HG03575 (cell line): Measurements from ENCODE around the gene NOC4L.

Experiments
- ATAC-seq: cut with Tn5 transposase; IDR thresholded peaks from one replicate; pipeline ENCODE4 v1.9.1; 2021; ENCODE audit not compliant: unreplicated experiment, insufficient number of reproducible peaks, low FRiP score; ENCODE audit errors: extremely low read depth

NOC4L gene

DNA sequence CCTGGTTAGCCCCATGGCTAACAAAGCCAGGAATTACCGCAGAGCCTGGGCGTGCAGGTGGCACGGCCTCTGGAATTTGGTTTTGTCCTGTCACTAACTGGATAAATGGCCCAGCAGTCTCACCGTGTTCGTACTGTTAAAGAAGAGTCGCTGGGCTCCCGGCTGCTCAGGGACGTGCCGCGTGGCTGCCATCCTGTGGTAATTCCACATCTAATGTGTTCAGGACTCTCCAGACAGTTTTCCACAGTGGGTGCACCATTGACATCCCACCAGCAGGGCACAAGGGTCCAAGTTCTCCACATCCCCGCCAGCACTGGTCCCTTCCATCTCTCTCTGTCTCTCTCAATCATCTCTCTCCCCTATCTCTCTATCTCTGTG lies 19.6 kb downstream of the NOC4L start:
- no peak for ATAC-seq

DNA sequence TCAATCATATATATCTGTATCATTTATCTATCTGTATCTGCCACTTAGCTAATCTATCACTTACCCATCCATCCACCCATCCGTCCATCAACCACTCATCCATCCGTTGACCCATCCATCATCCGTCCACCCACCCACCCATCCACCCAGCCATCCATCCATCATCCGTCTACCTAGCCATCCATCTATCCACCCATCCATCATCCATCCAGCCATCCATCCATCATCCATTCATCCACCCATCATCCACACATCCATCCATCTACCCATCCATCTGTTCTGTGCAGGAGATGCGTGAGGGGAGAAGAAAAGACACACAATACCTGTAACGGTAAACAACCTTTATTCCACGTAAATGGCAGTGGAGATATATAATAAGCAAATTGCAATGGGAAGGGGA lies 20.2 kb downstream of the NOC4L start:
- ATAC-seq = no peak

DNA sequence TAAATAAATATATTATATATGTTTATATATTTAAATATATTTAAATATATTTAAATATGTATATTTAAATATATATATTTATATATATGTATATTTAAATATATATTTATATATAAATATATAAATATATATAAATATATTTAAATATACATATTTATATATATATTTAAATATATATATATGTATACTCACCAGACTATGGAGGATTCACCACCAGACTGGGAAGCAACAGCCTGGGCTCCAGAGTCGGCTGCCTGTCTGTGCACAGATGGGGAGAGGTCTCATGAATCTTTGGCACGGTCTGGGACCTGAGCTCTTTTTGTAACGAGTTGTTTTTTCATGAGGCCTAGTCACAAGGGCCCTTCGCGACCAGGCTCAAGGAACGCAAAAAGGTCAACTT lies 21.3 kb downstream of the NOC4L start:
- ATAC-seq = no peak

- ATAC-seq = no peak
These were observed 21.8 kb downstream of the NOC4L start for GRCh38 chr12:132166093-132166492.

GRCh38 chr12:132166801-132167591 lies 22.7 kb downstream of the NOC4L start:
- no peak for ATAC-seq

DNA sequence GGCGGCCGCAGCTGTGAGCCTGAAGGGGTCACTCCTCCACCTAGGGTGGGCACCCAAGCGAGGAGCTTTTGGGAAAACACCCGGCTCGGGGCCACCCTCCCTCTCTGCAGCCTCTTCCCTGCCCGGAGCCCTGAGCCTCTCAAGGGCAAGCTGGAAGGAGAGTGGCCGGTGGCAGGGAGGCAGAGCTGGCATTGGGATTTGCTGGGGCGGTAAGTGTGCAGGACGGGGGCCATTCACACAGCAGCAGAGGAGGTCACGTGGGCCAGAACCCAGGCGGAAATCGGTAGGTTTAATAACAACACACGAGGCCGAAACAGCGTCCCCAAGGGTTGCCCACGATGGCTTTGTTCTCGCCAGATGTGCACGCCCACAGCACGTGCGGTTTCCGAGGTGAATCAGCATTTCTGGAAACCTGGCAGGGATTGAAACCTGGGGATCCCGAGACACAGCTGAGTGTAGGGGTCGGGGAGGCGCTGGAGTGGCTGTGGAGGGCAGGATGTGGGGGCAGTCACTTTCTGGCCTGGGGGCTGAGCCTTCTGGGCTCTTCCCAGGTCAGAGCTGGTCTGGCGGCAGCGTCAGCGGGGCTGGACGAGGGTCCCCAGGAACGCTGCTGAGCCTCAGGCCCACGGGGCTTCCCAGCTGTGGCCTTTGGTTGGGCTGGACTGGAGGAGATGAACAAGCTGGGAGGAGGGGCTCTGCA lies 23.5 kb downstream of the NOC4L start:
- ATAC-seq = no peak

- no peak for ATAC-seq
These were observed 24.2 kb downstream of the NOC4L start for GRCh38 chr12:132168311-132169031.

GRCh38 chr12:132169376-132169775 lies 25.1 kb downstream of the NOC4L start:
- no peak for ATAC-seq

- no peak for ATAC-seq
These were observed 25.9 kb downstream of the NOC4L start for GRCh38 chr12:132170094-132170636.

- ATAC-seq = no peak
These were observed 26.5 kb downstream of the NOC4L start for GRCh38 chr12:132170637-132171292.

- no peak for ATAC-seq
These were observed 27.2 kb downstream of the NOC4L start for GRCh38 chr12:132171293-132171967.

- ATAC-seq = no peak
These were observed 27.8 kb downstream of the NOC4L start for GRCh38 chr12:132171968-132172521.

- ATAC-seq = no peak
These were observed 28.4 kb downstream of the NOC4L start for GRCh38 chr12:132172619-132173018.

GRCh38 chr12:132173135-132174014 lies 29.1 kb downstream of the NOC4L start:
- ATAC-seq = no peak

GRCh38 chr12:132174015-132174838 lies 30.0 kb downstream of the NOC4L start:
- no peak for ATAC-seq

- ATAC-seq = no peak
These were observed 30.7 kb downstream of the NOC4L start for GRCh38 chr12:132174839-132175490.
